Cerebellar cortex (tissue), 1 donor: Measurements from ENCODE around the gene HYPK.
"Not testable (repeated sequence)": the region's sequence is repeated elsewhere in the genome, so short reads cannot be mapped to it uniquely, and the experiment has no call there.

Experiments used
- DNase-seq: peaks from one replicate; pipeline ENCODE4 v3.0.0-alpha.2; 2015; ENCODE audit warnings: low spot score

Gene HYPK

GRCh38 chr15:43795997-43796396, 4.4 kb upstream of the HYPK start:
- DNase-seq, result peak; percentile 23

DNA sequence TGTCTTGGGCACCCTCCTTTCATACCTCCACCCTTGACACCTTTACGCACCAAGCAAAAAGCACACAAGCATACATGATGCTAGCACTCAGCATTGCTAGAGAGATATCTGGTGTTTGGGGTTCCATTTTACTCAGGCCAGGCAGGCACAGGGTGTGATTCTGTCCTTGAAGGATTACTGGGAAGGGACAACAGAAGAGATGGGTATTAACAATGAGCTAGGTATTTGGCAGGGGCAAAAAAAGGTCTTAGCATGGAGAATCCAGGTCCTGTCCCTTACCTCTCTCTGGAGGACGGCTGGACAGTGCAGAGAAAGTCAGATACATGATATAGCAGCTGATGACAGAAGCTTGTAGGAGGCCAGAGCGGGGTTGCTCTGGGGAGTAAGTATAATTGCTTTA, 3.8 kb upstream of the HYPK start:
- no peak for DNase-seq

DNA sequence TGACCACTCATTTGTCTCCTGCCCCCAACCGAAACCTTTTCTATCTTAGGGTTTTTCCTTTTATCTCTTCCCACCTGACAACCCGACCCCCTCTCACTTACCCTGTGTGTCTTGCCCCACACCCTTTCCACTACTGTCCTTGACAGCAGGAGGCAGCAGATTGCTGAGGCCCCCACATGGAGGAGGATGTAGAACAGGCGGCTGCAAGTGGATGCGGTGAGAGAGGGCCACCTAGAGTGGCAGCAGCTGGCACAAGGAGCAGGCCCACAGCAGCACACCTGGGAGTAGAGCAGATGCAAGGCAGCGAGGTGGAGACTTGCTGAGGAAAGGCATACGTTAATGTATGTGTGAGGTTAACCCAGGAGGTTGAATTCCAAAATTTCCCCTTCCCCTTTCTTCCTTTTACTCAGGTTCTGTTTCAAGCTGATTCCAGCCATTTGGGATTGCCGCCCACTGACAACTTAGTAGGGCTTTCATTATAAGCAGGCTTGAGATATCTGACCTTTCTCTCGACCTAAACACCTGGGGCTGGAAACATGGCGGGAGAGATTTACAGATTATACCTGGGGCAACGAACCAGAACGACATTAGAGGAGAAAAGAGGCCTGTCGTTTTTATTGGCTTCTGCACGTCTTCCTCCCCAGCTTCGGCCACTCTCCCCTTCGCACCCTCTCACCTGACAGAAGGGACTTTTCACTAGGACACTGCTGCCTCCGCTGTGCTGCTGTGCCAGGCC, 1.0 kb upstream of the HYPK start:
- DNase-seq, result peak; percentile 28

- no peak for DNase-seq
These were observed 484 bp upstream of the HYPK start, which contains the start of gene SERINC4 for GRCh38 chr15:43799945-43800285. Gene SERINC4, minus strand, starts transcription at chr15:43800220. Its CDS starts 234 bp downstream, at chr15:43799986.

DNA sequence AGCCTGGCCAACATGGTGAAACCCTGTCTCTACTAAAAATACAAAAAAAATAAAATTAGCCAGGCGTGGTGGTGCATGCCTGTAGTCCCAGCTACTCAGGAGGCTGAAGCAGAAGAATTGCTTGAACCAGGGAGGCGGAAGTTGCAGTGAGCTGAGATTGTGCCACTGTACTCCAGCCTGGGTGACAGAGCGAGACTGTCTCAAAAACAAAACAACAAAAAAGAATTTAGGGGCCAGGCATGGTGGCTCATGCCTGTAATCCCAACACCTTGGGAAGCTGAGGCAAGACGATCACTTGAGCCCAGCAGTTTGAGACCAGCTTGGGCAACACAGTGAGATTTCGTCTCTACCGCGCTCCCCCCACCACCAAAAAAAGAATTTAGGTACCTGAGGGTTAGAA, 2.3 kb downstream of the HYPK start:
- DNase-seq, result not testable (repeated sequence)

DNA sequence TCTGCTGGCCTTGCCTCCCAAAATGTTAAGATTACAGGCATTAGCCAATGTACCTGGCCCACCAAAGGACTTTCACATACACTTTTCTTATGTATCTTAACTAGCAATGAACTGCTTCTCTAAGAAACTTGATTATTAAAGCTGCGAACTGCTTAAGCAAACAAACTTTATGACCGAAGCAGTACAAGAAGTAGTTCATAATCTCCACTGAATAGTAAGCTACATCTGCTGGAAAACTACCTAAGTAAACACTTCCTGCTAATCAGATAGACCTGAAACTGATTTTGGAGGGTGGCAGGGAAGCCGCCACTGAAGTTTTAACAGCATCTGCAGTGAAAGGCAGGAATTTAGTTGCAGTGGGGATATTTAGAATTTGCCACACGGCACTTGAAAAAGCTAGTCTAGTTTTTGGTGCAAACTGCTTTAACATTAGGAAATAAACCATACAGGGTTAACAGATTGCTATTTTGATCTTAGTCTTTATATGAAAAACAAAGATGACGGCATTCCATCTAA, 8.1 kb downstream of the HYPK start:
- DNase-seq, result no peak

GRCh38 chr15:43808960-43809678, 8.7 kb downstream of the HYPK start:
- DNase-seq, result no peak

GRCh38 chr15:43815064-43815463, 14.7 kb downstream of the HYPK start:
- not testable (repeated sequence) for DNase-seq

DNA sequence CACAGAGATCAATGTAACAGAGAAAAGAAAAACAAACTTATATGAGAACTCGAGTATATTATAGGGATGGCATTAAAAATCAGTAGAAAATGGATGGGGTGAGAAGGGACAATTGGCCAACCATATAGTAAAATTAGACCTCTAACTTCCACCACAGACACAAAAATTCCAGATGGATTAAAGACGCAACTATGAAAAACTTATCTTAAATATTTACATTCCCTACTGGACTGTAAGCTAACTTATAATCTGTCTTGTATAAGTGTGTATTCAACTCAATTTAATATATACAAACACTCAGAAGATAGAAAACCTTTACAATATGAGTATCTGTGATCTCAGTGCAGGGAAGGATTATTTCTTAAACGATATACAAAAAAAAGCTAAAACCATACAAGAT, 21.1 kb downstream of the HYPK start:
- no peak for DNase-seq

- DNase-seq, result peak; percentile 99
These were observed 24.2 kb downstream of the HYPK start, which contains the start of gene MFAP1 for GRCh38 chr15:43824302-43825246. Gene MFAP1, minus strand, starts transcription at chr15:43824690. Its CDS starts 121 bp downstream, at chr15:43824569.

DNA sequence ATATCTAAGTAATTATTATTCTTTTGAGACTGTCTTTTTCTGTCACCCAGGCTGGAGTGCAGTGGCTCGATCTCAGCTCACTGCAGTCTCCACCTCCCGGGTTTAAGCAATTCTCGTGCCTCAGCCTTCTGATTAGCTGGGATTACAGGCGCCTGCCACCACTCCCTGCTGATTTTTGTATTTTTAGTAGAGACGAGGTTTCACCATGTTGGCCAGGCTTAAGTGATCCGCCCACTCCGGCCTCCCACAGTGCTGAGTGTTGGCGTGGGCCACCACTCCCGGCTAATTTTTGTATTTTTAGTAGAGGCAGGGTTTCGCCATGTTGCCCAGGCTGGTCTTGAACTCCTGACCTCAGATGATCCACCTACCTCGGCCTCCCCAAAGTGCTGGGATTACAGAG, 24.9 kb downstream of the HYPK start:
- not testable (repeated sequence) for DNase-seq

- DNase-seq, result no peak
These were observed 25.7 kb downstream of the HYPK start for GRCh38 chr15:43826029-43826507.

DNA sequence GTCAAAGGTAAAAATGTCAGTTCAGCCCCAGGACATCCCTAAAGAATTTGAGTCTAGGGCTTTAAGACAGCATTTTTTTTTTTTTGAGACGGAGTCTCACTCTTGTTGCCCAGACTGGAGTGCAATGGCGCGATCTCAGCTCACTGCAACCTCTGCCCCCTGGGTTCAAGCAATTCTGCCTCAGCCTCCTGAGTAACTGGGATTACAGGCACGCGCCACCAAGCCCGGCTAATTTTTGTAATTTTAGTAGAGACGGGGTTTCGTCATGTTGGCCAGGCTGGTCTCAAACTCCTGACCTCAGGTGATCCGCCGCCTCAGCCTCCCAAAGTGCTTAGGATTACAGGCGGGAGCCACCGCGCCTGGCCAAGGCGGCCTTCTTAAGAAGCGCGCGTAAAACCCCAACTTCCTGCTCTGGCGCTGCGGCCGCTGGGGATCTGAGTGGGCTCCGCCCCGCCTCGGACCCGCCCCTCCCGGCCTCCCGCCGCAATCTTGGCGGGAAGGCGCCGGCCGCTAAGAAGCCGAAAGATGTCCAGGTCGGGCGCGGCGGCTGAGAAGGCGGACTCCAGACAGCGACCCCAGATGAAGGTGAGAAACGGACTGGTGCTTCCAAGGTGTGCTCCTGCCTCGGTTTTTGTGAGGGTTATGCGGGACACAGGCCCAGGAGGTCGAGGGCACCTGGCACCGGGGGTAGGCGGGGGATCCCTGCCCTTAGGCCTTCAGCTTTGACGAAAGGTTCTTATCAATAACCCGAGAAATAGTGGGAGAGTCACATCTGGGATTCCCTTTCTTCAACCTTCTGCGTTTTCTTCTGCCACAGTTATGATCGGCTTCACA, 26.3 kb downstream of the HYPK start, which contains the start of gene WDR76:
TSS of gene WDR76 (plus strand) at position 495 of the 834 bp plus-strand sequence. CDS start at position 526, 31 bp downstream.
- DNase-seq, result peak; percentile 83

- peak; percentile 53 for DNase-seq
These were observed 27.8 kb downstream of the HYPK start for GRCh38 chr15:43828061-43828657.

DNA sequence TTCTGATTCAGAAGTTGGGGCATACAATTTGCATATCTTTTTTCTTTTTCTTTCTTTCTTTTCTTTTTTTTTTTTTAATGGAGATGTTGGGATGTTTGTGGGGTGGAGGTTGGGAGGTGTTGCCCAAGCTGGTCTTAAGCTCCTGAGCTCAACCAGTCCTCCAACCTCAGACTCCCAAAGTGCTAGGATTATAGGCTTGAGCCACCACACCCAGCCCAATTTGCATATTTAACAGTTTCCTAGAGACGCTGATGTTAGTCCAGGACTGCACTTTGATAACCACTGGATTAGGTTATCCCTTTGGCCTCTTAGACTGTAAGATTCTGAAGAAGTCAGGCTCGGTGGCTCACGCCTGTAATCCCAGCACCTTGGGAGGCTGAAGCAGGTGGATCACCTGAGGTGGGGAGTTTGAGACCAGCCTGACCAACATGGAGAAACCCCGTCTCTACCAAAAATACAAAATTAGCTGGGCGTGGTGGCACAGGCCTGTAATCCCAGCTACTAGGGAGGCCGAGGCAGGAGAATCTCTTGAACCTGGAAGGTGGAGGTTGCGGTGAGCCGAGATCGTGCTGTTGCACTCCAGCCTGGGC, 29.6 kb downstream of the HYPK start:
- DNase-seq, result not testable (repeated sequence)

GRCh38 chr15:43830691-43831275, 30.4 kb downstream of the HYPK start:
- DNase-seq, result not testable (repeated sequence)

- DNase-seq, result not testable (repeated sequence)
These were observed 31.2 kb downstream of the HYPK start for GRCh38 chr15:43831519-43832052.

DNA sequence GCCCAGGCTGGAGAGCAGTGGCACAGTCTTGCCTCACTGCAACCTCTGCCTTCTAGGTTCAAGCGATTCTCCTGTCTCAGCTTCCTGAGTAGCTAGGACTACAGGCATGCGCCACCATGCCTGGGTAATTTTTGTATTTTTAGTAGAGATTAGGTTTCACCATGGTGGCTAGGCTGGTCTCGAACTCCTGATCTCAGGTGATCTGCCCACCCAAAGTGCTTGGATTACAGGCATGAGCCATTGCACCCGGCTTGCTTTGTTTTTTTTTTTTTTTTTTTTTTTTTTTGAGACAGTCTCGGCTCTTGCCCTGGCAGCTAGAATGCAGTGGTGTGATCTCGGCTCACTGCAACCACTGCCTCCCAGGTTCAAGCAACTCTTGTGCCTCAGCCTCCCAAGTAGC, 32.1 kb downstream of the HYPK start:
- not testable (repeated sequence) for DNase-seq

DNA sequence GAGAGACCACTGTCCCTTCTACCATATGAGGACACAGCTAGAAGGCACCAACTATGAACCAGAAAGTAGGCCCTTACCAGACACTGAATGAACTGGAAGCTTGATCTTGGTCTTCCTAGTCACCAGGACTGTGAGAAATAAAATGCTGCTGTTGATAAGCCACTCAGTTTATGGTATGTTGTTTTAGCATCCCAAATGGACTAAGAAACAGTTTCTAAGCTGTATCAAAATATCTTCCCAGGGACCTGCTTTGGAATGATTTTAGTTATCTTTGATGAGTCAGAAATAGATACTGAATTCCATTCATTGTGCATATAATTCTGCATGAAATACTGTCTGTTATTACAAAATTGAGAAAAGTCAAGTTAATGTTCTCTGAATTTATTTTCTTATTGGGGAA, 45.0 kb downstream of the HYPK start:
- DNase-seq, result no peak
